HCT116 (cell line): ENCODE data around the gene CPT1A.

Source experiments
- CEBPB ChIP-seq: IDR thresholded peaks from 2 replicates; pipeline ENCODE4 v1.6.1; 2012; ENCODE audit warnings: low read depth
- EZH2 ChIP-seq: fragments of 200-600 bp; sonication (generic); IDR thresholded peaks from 2 replicates; pipeline ENCODE4 v1.6.1; 2017; ENCODE audit warnings: antibody characterized with exemption, mixed run types
- EZH2phosphoT487 ChIP-seq: fragments of 200-600 bp; IDR thresholded peaks from 2 replicates; pipeline ENCODE4 v1.6.1; 2018; ENCODE audit warnings: antibody characterized with exemption, borderline replicate concordance
- JUND ChIP-seq: IDR thresholded peaks from 2 replicates; pipeline ENCODE4 v1.6.1; 2012
- POLR2A ChIP-seq: IDR thresholded peaks from 2 replicates; pipeline ENCODE4 v1.7.0; 2011; ENCODE audit warnings: borderline replicate concordance; ENCODE audit not compliant: insufficient read depth, insufficient read length; ENCODE audit errors: extremely low read depth
- POLR2AphosphoS5 ChIP-seq: IDR thresholded peaks from 2 replicates; pipeline ENCODE4 v1.6.1; 2011; ENCODE audit warnings: mild to moderate bottlenecking, low read depth, low read length, moderate library complexity
- RAD21 ChIP-seq: IDR thresholded peaks from 2 replicates; pipeline ENCODE4 v1.6.1; 2012; ENCODE audit warnings: low read depth, mild to moderate bottlenecking
- SRF ChIP-seq: IDR thresholded peaks from 2 replicates; pipeline ENCODE4 v1.6.1; 2012; ENCODE audit warnings: low read depth
- ZFX ChIP-seq: fragments of 450-650 bp; IDR thresholded peaks from 2 replicates; pipeline ENCODE4 v1.6.1; 2017
- TF ChIP-seq, protein P1 (sequence below), 3 experiments: fragments of 200-600 bp in 1 of 3; sonication (generic) in 1 of 3; IDR thresholded peaks in 2 of 3; conservative IDR thresholded peaks in 1 of 3; 2 replicates each; pipeline ENCODE4 v1.5.1; 2012 to 2017; ENCODE audit warnings: low read depth in 2 of 3, low read length in 2 of 3, antibody characterized with exemption in 1 of 3, borderline replicate concordance in 1 of 3, control low read depth in 1 of 3, mild to moderate bottlenecking in 1 of 3, mixed read lengths in 1 of 3, mixed run types in 1 of 3, moderate library complexity in 1 of 3; ENCODE audit not compliant: insufficient read depth in 1 of 3
- TF ChIP-seq, protein P2 (sequence below): IDR thresholded peaks from 2 replicates; pipeline ENCODE4 v1.6.1; 2011; ENCODE audit warnings: mild to moderate bottlenecking, low read length, moderate library complexity; ENCODE audit not compliant: insufficient replicate concordance; ENCODE audit errors: extremely low read depth
- TF ChIP-seq, protein P3 (sequence below): IDR thresholded peaks from 2 replicates; pipeline ENCODE4 v1.6.1; 2012
- TF ChIP-seq, protein P4 (sequence below): IDR thresholded peaks from 2 replicates; pipeline ENCODE4 v1.6.1; 2012; ENCODE audit warnings: low read depth

DNA sequence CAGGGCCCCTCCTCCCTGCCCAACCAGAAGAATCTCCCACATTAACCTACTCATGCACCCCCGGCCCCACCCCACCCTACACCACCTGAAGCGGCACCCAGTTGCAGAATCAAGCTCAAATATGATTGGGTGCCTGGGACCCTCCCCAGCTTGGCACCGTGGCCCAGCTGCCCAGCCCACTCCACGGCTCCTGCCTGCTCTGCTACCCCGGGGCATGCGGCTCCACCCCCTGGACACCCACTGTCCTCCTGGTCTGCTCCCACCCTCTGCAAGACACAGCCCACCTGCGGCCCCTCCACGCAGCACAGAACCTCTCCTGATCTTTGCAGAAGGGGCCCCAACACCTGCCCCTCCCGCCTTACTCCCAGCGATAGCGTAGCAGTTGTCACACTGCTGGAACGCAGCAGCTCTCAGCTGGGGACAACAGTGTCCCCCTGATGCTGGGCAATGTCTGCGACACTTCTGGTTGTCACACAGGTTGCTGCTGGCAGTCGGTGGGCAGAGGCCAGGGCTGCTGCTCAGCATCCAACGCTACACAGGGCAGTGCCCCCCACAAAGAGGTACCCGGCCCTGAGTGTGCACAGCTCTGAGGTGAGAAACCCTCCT, 58.4 kb downstream of the CPT1A start:
- TF ChIP-seq POLR2A (no peak), ZFX (no peak), EZH2phosphoT487 (no peak), EZH2 (no peak), POLR2AphosphoS5 (no peak), JUND (no peak), CEBPB (no peak), SRF (no peak), RAD21 (no peak)
- TF ChIP-seq, protein P1, sequence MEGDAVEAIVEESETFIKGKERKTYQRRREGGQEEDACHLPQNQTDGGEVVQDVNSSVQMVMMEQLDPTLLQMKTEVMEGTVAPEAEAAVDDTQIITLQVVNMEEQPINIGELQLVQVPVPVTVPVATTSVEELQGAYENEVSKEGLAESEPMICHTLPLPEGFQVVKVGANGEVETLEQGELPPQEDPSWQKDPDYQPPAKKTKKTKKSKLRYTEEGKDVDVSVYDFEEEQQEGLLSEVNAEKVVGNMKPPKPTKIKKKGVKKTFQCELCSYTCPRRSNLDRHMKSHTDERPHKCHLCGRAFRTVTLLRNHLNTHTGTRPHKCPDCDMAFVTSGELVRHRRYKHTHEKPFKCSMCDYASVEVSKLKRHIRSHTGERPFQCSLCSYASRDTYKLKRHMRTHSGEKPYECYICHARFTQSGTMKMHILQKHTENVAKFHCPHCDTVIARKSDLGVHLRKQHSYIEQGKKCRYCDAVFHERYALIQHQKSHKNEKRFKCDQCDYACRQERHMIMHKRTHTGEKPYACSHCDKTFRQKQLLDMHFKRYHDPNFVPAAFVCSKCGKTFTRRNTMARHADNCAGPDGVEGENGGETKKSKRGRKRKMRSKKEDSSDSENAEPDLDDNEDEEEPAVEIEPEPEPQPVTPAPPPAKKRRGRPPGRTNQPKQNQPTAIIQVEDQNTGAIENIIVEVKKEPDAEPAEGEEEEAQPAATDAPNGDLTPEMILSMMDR (IDR thresholded peaks at IDR 0.05 in 2 of 3, conservative IDR thresholded peaks at IDR 0.05 in 1 of 3; ENCODE audit: borderline replicate concordance in 1 of 3, insufficient read depth in 1 of 3, low read depth in 2 of 3, low read length in 2 of 3), result no peak
- TF ChIP-seq, protein P2, sequence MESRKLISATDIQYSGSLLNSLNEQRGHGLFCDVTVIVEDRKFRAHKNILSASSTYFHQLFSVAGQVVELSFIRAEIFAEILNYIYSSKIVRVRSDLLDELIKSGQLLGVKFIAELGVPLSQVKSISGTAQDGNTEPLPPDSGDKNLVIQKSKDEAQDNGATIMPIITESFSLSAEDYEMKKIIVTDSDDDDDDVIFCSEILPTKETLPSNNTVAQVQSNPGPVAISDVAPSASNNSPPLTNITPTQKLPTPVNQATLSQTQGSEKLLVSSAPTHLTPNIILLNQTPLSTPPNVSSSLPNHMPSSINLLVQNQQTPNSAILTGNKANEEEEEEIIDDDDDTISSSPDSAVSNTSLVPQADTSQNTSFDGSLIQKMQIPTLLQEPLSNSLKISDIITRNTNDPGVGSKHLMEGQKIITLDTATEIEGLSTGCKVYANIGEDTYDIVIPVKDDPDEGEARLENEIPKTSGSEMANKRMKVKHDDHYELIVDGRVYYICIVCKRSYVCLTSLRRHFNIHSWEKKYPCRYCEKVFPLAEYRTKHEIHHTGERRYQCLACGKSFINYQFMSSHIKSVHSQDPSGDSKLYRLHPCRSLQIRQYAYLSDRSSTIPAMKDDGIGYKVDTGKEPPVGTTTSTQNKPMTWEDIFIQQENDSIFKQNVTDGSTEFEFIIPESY, result no peak
- TF ChIP-seq, protein P3, sequence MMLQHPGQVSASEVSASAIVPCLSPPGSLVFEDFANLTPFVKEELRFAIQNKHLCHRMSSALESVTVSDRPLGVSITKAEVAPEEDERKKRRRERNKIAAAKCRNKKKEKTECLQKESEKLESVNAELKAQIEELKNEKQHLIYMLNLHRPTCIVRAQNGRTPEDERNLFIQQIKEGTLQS, result no peak
- TF ChIP-seq, protein P4, sequence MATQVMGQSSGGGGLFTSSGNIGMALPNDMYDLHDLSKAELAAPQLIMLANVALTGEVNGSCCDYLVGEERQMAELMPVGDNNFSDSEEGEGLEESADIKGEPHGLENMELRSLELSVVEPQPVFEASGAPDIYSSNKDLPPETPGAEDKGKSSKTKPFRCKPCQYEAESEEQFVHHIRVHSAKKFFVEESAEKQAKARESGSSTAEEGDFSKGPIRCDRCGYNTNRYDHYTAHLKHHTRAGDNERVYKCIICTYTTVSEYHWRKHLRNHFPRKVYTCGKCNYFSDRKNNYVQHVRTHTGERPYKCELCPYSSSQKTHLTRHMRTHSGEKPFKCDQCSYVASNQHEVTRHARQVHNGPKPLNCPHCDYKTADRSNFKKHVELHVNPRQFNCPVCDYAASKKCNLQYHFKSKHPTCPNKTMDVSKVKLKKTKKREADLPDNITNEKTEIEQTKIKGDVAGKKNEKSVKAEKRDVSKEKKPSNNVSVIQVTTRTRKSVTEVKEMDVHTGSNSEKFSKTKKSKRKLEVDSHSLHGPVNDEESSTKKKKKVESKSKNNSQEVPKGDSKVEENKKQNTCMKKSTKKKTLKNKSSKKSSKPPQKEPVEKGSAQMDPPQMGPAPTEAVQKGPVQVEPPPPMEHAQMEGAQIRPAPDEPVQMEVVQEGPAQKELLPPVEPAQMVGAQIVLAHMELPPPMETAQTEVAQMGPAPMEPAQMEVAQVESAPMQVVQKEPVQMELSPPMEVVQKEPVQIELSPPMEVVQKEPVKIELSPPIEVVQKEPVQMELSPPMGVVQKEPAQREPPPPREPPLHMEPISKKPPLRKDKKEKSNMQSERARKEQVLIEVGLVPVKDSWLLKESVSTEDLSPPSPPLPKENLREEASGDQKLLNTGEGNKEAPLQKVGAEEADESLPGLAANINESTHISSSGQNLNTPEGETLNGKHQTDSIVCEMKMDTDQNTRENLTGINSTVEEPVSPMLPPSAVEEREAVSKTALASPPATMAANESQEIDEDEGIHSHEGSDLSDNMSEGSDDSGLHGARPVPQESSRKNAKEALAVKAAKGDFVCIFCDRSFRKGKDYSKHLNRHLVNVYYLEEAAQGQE, result no peak
